HG03558 (cell line): ENCODE results near the gene ZNF106.

Experiments
- ATAC-seq: cut with Tn5 transposase; IDR thresholded peaks from one replicate; pipeline ENCODE4 v1.9.1; 2021; ENCODE audit warnings: moderate number of reproducible peaks; ENCODE audit not compliant: unreplicated experiment; ENCODE audit errors: extremely low read depth

ZNF106 gene

DNA sequence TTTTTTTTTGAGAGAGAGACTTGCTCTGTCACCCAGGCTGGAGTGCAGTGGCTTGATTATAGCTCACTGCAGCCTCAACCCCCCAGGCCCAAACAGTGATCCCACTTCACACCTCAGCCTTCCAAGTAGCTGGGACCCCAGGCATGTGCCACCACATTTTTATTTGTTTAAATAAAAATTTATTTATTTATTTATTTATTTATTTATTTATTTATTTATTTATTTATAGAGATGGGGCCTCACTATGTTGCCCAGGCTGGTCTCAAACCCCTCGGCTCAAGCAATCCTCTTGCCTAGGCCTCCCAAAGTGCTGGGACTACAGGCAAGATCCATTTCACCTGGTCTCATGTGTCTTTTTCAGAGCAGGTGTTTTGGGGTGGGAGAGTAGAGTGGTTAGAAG lies 116.1 kb downstream of the ZNF106 start:
- ATAC-seq: no peak

- no peak for ATAC-seq
Measured at GRCh38 chr15:42373936-42374335, 117.0 kb downstream of the ZNF106 start.

DNA sequence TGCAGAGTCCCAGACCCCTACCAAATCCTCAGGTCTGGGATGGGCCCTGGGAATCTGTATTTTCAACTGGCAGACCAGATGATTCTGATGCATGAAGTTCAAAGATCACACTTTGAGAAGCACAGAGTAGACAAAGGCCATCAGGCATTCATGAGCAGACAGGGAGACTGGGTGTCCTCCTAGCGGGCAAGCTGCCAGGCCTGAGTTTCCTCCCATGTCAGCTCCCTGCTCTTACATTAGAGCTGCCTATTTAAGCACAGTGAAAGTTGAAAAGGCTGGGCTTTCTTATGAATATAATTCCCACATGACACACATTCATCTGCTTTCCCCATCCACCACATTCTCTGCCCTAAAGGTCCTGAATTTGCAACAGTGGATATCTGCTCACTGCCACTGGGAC lies 117.7 kb downstream of the ZNF106 start:
- no peak for ATAC-seq

DNA sequence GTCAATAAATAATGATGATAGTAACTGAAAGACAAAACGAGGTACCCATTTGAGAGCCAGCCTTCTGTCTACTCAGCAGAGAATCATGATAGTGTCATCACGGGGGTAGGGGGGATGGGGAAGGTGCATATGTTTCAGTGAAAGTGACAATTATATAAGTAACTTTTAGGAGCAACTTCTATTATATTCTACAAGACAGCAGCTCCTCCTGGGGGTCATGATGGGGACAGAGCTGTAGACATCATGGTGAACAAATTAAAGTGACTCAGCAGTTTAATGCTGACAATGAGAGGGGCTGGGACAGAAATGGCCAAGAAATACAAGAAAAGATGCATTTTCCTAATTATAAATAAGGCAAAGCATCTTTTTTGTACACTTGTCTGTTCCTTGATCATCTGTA lies 119.8 kb downstream of the ZNF106 start:
- ATAC-seq: no peak

GRCh38 chr15:42368096-42368495 lies 122.8 kb downstream of the ZNF106 start:
- no peak for ATAC-seq

DNA sequence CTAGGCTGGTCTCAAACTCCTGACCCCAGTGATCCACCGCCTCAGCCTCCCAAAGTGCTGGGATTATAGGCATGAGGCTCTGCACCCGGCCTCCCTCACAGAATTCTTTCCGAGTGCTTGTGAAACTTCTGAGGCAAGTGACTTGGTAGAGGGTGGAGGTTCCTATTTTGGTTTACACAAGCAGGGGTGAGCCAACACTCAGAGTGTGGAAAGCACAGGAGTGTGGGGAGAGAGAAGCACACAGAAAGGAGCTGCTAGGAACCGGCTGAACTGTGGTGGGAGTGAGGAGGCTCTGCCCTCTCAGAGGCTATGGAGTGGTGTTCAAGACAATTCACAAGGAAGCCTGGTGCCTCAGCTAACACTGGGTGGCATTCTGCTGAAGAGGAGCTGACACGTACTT lies 123.9 kb downstream of the ZNF106 start:
- no peak for ATAC-seq

DNA sequence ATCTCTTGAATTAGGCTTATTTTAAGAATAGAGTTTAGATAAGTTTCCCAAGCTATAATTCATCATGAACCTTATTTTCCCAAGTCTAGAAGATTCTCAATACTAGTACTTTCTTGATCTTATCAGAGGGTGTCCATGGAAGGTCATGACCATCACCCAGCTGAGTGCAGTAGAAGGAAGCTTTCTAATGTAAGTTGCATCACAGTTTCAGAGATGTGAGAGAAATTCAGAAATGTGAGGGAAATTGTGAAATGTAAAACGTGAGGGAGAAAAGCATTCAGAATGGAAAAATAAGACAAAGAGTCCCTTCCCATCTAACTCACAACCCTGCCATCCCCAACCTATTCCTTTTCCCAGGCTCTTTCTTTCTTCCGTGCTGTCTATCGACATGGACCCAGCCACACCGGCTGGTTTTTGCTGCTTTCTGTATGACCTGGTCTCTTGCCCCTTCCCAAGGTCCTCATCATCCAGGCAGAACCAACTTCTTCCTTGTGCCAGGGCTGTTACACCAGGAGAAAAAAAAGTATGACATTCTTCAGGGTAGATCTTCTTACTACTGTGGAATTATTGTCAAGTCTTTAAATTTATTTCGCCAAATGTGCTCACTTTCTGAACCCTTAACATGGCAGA lies 124.9 kb downstream of the ZNF106 start:
- no peak for ATAC-seq

DNA sequence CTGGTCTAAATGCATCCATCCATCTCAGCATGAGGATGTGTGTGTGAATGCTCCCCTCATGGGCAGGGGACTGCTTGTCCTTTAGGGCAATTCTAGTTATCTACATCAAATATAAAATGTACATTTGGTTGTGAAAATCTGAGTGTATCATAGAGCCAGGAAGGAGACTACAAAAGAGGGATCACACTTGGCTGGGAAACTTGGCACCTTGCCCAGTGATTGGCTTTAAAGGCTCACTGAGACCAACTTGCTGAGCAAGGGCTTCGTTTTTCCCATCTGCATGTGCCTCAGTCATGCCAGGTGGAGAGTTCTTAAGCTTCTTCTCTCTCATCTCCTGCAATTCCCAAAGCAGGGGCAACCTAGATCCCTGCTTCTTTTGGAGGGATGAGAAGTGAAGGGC lies 126.4 kb downstream of the ZNF106 start:
- no peak for ATAC-seq

- ATAC-seq: no peak
Measured at GRCh38 chr15:42363942-42364341, 127.0 kb downstream of the ZNF106 start.

GRCh38 chr15:42363487-42363886 lies 127.5 kb downstream of the ZNF106 start:
- ATAC-seq: no peak
